GM19238 (cell line): ENCODE results near the gene CLDN20.

Source experiments
- DNase-seq: peaks from one replicate; pipeline ENCODE4 v3.0.0; 2011; ENCODE audit warnings: low spot score; ENCODE audit not compliant: insufficient read length

Gene CLDN20

DNA sequence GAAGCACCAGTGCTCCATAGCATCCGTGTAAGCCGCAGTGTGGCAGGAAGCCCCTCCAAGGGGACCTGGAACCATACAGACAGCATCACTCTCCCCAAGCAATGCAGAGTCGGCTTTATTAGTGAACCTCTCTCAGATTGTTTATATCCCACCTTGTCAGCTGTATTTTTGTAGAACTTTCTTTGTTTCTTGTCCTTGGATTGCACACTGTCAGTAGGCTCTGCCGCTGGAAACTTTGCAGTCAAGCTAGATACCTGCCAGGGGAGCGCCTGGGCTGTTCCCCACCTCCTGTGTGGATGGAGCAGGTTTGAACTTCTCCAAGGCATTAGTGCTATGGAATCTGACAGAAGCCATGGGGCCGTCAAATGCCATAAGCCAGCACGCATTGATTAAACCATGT is 18.6 kb upstream of the CLDN20 start:
- no peak for DNase-seq

- no peak for DNase-seq
Measured at GRCh38 chr6:155245831-155246230, 18.0 kb upstream of the CLDN20 start.

DNA sequence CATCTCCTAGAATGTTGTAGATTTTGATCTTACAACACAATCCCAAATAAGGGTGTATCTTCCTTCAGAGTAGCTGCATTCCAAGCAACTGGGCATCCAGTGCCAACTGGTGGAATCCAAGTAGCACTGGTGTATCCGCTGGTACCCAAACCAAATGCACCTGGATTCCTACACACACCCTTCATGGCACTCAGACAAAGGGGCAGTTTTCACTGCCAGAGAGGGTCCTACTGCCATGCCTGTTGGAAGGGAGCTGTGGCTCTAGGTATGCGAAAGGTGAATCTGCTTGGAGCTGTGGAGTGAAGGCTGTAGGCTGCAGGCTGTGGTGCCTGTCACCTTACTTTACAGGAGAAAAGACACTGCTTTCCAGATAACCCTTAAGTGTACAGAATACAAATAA is 17.0 kb upstream of the CLDN20 start:
- no peak for DNase-seq

- DNase-seq: no peak
Measured at GRCh38 chr6:155247618-155248007, 16.2 kb upstream of the CLDN20 start.

DNA sequence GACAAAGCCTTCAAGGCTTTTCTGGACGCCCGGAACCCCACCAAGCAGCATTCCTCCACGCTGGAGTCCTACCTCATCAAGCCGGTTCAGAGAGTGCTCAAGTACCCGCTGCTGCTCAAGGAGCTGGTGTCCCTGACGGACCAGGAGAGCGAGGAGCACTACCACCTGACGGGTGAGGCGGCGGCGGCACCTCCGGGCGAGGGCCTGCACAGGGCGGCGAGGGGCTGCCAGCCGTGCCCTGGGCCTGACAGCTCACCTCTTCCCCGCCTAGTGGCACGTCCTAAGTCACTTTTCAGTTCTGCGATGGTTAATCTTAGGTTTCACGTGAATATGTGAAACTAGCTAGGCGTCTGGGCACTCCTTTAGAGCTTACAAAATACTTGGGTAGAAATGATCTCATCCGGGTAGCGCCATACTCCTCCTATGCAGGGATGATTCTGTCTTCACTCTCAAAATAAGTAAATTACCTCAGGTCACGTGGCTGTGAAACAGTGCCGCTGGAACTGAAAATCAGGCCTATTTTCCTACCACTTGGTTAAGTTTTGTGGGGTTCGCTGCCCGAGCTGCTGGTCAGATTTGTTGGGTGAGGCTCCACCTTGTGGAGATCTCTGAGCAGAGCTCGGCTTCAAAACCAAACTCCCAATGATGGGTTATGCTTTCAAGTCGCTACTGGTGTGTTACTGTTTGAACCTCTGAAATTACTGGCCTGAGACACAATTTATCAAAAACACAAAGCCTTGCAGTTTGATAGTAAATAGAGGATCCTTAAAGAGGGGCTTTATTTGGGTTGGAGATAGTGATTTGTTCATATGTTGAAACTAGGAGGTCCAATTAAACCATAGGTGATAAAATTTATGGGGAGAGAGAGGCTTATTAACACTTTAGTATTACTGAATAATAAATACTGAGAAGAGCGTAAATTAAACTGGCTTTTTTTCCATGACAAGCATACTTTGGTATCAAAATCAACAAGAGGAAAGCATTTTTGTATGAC is 15.5 kb upstream of the CLDN20 start:
- DNase-seq: peak; percentile 29

DNA sequence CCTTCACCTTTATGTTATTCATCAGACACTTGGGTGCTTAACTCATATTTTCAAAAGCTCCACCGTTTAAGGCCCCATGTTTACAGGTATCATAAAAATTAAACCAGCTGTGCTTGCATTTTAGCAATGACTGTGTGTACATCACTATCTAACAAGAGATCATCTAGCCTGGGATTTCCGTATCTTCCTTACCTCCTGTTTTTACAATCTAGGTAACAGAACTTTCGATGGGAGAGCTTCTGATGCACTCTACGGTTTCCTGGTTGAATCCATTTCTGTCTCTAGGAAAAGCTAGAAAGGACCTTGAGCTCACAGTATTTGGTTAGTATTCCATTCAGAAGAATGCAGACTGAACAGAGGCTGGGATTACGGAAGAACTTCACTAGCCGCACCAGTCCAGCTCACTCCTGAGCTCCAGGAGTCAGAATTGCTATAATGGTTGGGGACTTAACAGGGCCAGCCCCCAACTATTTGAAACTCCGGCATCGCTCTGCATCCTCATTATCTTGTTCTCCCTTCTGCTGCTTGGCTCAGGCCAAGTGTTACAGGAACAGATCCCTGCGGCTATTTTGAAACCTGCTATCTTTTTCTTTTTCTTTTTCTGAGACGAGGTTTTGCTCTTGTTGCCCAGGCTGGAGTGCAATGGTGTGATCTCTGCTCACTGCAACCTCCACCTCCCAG is 13.0 kb upstream of the CLDN20 start:
- no peak for DNase-seq

DNA sequence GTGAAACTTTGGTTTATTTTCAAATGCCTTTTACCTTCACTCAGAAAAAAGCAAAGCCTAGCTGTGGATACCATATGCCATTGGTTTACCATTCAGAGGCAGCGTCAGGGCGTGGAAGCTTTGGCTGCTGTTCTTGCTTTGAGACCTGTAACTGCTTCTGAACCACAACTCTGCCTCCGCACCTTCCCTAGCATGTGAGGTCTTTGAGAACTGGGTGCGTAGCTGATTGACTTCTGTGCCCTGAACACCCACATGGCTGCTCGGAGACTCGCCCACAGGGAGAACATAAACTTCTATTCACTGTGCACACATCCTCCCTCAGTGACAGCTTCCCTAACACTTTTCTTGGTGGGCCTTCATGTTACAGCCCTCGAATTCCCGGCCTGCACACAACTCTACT is 11.2 kb upstream of the CLDN20 start:
- no peak for DNase-seq

DNA sequence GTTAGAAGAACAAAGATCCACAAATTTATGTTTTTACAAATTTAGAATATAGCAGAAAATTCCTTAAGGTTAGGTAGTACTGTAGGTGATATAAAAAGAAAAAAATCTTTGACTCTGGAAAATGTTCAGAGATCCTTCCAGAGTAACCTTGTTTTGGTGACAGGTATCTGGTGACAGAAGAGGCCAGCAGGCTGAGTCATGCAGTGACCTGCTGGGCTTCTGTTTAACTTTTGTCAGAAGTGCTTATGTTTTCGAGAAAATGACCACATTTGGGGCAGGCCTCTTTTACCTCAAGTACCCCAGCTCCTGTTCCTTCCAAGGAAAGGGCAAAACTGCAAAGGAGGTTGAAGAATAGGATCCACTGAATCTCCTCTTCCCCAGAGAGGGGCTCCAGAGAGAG is 10.5 kb upstream of the CLDN20 start:
- DNase-seq: no peak

DNA sequence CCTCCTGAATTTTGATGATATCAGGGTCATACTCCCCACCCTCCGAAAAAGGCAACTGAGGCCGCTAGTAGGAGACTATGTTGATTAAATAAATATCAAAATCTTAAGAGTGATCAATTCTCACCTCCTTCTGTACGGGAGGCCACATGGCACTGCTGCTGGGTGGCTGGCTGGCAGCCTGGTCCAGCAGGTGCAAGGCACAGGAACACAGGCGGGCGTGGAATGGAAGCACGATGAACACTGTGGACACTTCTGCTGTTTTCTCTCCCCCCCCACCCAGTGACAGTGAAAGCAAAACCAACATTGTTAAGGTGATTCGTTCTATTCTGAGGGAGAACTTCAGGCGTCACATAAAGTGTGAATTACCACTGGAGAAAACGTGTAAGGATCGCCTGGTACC is 9.7 kb upstream of the CLDN20 start:
- no peak for DNase-seq

DNA sequence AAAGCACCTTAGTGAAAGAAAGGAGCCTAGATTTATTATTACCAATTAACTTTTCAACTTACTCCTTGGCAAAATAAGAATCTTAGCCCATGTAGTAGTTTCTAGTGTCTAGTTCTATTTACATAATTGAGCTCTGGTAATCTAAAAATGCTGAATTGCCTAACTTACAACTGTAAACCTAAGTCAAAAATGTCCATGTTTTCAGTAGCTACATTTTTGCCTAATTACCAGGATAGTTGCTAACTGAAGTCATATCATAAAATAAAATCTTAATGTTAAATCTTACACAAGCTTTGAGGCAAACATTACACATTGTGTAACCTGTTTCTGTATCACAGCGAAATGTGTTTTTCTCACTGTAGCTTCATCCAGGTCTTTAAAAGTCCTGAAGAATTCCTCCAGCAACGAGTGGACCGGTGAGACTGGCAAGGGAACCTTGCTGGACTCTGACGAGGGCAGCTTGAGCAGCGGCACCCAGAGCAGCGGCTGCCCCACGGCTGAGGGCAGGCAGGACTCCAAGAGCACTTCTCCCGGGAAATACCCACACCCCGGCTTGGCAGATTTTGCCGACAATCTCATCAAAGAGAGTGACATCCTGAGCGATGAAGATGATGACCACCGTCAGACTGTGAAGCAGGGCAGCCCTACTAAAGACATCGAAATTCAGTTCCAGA is 7.6 kb upstream of the CLDN20 start:
- no peak for DNase-seq

DNA sequence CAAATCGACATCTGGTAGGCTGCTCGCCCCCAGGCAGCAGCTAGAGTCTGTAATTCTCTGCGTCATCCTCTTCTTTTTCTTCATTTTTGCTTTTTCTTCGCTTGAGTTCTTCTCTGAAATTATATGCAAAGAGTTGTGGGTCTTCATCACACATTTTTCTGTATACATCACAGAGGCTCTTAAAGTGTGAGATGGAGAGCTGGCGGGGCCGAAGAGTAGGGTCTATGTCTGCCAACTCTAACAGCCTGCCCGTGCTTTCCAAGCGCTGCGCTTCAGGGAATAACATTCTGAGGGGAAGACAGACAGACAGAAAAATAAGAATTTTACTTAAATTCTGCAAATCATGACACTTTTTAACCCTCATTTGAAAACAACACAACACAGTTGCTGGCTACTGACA is 6.0 kb upstream of the CLDN20 start:
- no peak for DNase-seq

DNA sequence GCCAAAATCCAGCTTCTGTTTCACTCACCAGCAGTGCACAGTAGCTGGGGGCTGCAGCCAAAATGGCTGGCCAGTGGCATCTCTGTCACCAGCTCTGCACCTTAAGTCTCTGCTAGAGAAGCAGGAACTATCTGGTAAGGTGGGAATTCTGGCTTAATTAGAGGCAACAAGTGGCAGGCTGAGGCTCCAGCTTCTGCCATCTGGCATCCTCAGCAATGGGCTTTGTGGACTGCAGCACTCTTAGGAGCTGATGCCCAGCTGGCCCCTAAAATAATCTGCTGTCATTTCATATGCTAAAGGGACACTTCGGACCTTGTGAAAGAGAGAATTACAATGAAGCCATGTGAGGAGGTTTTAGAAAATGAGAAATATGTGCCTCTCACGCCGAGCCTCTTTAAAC is 4.6 kb upstream of the CLDN20 start:
- no peak for DNase-seq

DNA sequence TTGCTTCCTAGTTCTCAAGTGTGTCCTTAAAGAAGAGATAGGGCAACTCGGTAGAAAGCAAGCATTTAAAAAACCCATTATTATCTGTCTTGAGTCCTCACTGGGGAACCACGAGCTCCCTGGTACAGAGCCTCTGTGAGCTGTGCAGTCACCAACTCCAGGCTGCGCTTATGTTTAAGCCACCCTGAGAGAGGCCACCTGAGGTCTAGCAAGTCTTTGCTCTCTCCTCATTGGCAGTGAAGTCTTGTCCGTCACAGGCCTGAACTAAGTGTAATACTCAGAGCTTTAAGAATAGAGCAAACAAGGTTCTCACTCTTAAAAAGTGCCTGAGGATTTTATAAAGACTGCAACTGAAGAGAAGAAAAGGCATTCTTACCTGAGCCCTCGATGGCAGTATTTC is 3.9 kb upstream of the CLDN20 start:
- no peak for DNase-seq

- DNase-seq: no peak
Measured at GRCh38 chr6:155260686-155261085, 3.1 kb upstream of the CLDN20 start.

DNA sequence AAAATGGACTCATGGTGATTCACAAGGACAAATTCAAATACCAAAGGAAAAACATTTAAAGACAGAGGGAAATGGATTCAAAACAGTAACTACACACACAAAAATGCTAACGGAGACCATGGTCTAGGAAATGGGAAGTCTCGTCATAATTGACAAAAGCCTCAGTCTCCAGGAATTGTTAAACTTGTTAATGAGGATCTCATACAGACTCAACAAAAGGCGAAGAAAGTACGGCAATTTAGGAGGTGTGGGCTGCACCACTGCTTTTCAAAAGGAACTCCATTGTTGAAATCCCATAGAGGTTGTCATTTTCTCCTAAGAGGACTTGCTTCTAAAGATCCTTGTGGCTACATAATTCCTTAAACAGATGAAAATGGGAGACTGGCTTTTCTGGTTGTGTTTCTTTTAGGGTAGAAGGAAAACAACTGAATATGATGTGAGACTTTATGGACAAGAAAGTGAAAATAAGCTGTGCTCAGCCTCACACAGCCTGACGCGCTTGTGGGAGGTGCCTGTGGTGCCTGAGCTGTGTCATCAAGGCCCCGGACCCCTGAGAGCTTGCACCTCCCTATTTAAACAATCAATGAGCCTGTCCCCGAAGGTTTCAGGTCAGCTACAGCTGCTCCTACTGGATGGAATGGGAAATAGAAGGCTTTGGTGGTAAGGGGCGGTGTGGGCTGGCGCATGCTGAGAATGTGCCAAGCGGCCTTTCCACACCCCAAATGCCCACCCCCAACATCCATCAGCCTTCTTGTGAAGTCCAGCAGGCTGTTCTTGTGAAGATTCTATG is 2.5 kb upstream of the CLDN20 start:
- DNase-seq: no peak

DNA sequence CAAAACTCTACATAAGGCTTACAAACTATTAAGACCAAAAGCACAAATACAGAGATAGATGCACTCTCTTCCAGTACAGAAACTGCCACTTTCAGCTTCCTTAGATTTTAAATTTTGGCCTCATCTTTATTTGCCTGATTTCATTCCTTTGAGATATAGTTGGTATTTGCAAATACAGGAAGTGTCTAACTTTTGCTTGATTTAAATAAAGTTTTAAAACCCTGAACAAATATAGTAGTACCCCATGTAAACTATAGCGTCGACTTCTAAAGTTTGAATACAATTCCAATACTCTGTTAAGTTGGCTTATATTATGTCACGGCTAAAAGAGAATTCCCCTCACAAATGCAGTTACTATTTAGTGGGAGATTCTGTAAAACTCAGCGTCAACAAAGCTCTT is 1.2 kb upstream of the CLDN20 start:
- no peak for DNase-seq

GRCh38 chr6:155264693-155265320 is 994 bp downstream of the CLDN20 start:
- no peak for DNase-seq

- no peak for DNase-seq
Measured at GRCh38 chr6:155265843-155266535, 2.2 kb downstream of the CLDN20 start.

GRCh38 chr6:155267411-155267810 is 3.6 kb downstream of the CLDN20 start:
- no peak for DNase-seq
